Adrenal gland (tissue), 5 donors: ENCODE measurements around the gene HOXA3.

ENCODE experiments used
- POLR2A ChIP-seq, 2 donors: fragments of 450-650 bp; IDR thresholded peaks; one replicate each; pipeline ENCODE4 v1.6.1; 2017; ENCODE audit warnings: antibody characterized with exemption in 2 of 2, mild to moderate bottlenecking in 2 of 2, moderate library complexity in 1 of 2
- TF ChIP-seq, protein P1 (sequence below), 6 experiments: fragments of 450-650 bp in 4 of 6; fragments of 200-600 bp in 2 of 6; sonication (generic) in 1 of 6; IDR thresholded peaks; 1 replicate in 5 of 6; 2 replicates in 1 of 6; pipeline versions ENCODE4 v1.5.1 to v1.8.0; 2016 to 2021; ENCODE audit warnings: antibody characterized with exemption in 6 of 6, mild to moderate bottlenecking in 2 of 6, moderate library complexity in 1 of 6
- donor health status: DM: no; HTN: no; CAD: no.

DNA sequence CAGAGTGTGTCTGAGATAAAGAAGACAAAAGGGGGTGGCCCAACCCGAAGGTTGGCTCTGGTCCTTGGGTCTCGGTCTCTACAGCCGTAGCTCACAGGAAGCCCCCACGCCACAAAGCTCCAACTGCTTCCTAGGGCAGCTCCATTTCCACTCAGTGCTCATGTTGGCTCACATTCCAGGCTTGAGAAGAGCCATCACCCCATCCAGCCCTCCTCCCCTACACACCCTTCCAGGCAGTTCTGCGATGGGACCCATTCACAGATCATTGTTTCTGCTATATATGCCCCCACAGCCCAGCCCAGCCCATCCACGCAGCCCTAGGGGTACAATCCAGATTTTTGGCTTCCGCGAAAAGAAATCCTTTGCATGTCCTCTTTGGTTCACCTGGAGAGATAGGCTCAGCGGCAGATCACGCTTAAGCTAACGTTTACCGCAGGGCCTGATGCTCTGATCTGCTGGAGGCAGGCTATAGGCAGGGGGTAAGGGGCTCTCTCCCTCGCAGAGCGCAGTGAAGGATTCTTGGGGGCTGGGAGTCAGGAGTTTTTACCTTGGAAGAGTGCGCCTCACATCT is 38.9 kb upstream of the HOXA3 start:
- TF ChIP-seq POLR2A (IDR thresholded peaks at IDR 0.05), result no peak
- TF ChIP-seq, protein P1, sequence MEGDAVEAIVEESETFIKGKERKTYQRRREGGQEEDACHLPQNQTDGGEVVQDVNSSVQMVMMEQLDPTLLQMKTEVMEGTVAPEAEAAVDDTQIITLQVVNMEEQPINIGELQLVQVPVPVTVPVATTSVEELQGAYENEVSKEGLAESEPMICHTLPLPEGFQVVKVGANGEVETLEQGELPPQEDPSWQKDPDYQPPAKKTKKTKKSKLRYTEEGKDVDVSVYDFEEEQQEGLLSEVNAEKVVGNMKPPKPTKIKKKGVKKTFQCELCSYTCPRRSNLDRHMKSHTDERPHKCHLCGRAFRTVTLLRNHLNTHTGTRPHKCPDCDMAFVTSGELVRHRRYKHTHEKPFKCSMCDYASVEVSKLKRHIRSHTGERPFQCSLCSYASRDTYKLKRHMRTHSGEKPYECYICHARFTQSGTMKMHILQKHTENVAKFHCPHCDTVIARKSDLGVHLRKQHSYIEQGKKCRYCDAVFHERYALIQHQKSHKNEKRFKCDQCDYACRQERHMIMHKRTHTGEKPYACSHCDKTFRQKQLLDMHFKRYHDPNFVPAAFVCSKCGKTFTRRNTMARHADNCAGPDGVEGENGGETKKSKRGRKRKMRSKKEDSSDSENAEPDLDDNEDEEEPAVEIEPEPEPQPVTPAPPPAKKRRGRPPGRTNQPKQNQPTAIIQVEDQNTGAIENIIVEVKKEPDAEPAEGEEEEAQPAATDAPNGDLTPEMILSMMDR (IDR thresholded peaks at IDR 0.05), result no peak
